A549 (cell line): Measurements from ENCODE around the gene DMAC2L. TPM values are rescaled to one million over a fixed set of nuclear protein-coding genes. Genes with fewer than 3 reads are reported as not detected.

Experiments
- ATAC-seq, 2 experiments: fragments of 200-7000 bp in 1 of 2; fragments of >200 bp in 1 of 2; cut with Nextera tagmentation in 1 of 2; cut with Tn5 transposase in 1 of 2; 3 replicates each; pipeline versions ENCODE4 v1.8.0 to v1.9.1; 2018 to 2020; ENCODE audit warnings: mild to moderate bottlenecking in 1 of 2, moderate library complexity in 1 of 2
- CTCF ChIA-PET: fragments of 300-600 bp; sonication (Branson Sonifier 250); formaldehyde crosslinking; extraction: SDS; loops from one replicate; lab custom pipeline; 2021; ENCODE audit warnings: antibody characterized with exemption, inconsistent platforms; lab: Yijun Ruan, JAX
- POLR2A ChIA-PET: fragments of 350-600 bp; formaldehyde crosslinking; extraction: SDS; loops from one replicate; lab custom pipeline; 2021; ENCODE audit warnings: antibody characterized with exemption, inconsistent platforms; lab: Yijun Ruan, JAX
- DNase-seq, 2 experiments: peaks; one replicate each; pipeline versions ENCODE4 v3.0.0 to v3.0.0-alpha.2; 2011 to 2016; ENCODE audit warnings: low read depth in 1 of 2, low spot score in 1 of 2
- FAIRE-seq: peaks from 2 replicates; lab custom pipeline; 2011; peaks lifted over from hg19 to GRCh38; lab: Jason Lieb, UNC
- H3K27ac ChIP-seq, 2 experiments: fragments of >200 bp; sonication (Bioruptor Twin); formaldehyde crosslinking; 3 replicates each; pipeline ENCODE4 v1.5.1; 2016 to 2017
- H3K4me1 ChIP-seq: fragments of >200 bp; sonication (Bioruptor Twin); formaldehyde crosslinking; 3 replicates; pipeline ENCODE4 v1.6.1; 2016
- H3K4me2 ChIP-seq: fragments of >200 bp; sonication (Bioruptor Twin); formaldehyde crosslinking; 3 replicates; pipeline ENCODE4 v1.6.1; 2016
- H3K4me3 ChIP-seq: fragments of >200 bp; sonication (Bioruptor Twin); formaldehyde crosslinking; 3 replicates; pipeline ENCODE4 v1.5.1; 2016
- H3K9me3 ChIP-seq: fragments of >200 bp; sonication (Bioruptor Twin); formaldehyde crosslinking; 3 replicates; pipeline ENCODE4 v1.6.1; 2016
- BCL3 ChIP-seq: fragments of >200 bp; sonication (Bioruptor Twin); formaldehyde crosslinking; IDR thresholded peaks from 3 replicates; pipeline ENCODE4 v1.6.1; 2016
- BHLHE40 ChIP-seq: IDR thresholded peaks from 2 replicates; pipeline ENCODE4 v1.6.1; 2012; ENCODE audit warnings: low read depth, low read length, inconsistent platforms
- CBX2 ChIP-seq: fragments of 200-600 bp; sonication (generic); IDR thresholded peaks from 2 replicates; pipeline ENCODE4 v1.6.1; 2016; ENCODE audit warnings: low read depth, mild to moderate bottlenecking, borderline replicate concordance
- CBX8 ChIP-seq: fragments of 200-600 bp; sonication (generic); IDR thresholded peaks from 2 replicates; pipeline ENCODE4 v1.6.1; 2016
- CHD2 ChIP-seq: fragments of 150-350 bp; IDR thresholded peaks from 2 replicates; pipeline ENCODE4 v1.6.1; 2014; ENCODE audit warnings: low read length; ENCODE audit not compliant: partially characterized antibody
- EHF ChIP-seq: fragments of 250-450 bp; sonication (Bioruptor Pico); IDR thresholded peaks from 2 replicates; pipeline ENCODE4 v1.5.0; 2020; ENCODE audit warnings: mild to moderate bottlenecking
- EP300 ChIP-seq, 2 experiments: fragments of >200 bp; sonication (Bioruptor Twin); formaldehyde crosslinking; IDR thresholded peaks; 2 replicates in 1 of 2; 3 replicates in 1 of 2; pipeline ENCODE4 v1.6.1; 2016 to 2017
- FOSB ChIP-seq: fragments of 250-450 bp; sonication (Bioruptor Pico); IDR thresholded peaks from 2 replicates; pipeline ENCODE4 v1.5.0; 2020; ENCODE audit warnings: mild to moderate bottlenecking, moderate library complexity
- FOXS1 ChIP-seq: fragments of 250-450 bp; sonication (Bioruptor Pico); IDR thresholded peaks from 2 replicates; pipeline ENCODE4 v1.5.0; 2020; ENCODE audit warnings: mild to moderate bottlenecking, moderate library complexity
- GATA3 ChIP-seq: IDR thresholded peaks from 2 replicates; pipeline ENCODE4 v1.6.1; 2012; ENCODE audit warnings: borderline replicate concordance
- HES2 ChIP-seq: fragments of >200 bp; sonication (Bioruptor Twin); formaldehyde crosslinking; IDR thresholded peaks from 2 replicates; pipeline ENCODE4 v1.6.1; 2016
- HOXA7 ChIP-seq: fragments of 250-450 bp; sonication (Bioruptor Pico); IDR thresholded peaks from 2 replicates; pipeline ENCODE4 v1.5.0; 2020; ENCODE audit warnings: mild to moderate bottlenecking, moderate library complexity
- HOXB5 ChIP-seq: fragments of 250-450 bp; sonication (Bioruptor Pico); IDR thresholded peaks from 2 replicates; pipeline ENCODE4 v1.5.0; 2020; ENCODE audit warnings: mild to moderate bottlenecking, moderate library complexity
- JUN ChIP-seq, 2 experiments: fragments of >200 bp; sonication (Bioruptor Twin); formaldehyde crosslinking; IDR thresholded peaks; 2 replicates in 1 of 2; 3 replicates in 1 of 2; pipeline ENCODE4 v1.6.1; 2016 to 2017
- MAFK ChIP-seq: fragments of 450-650 bp; IDR thresholded peaks from 2 replicates; pipeline ENCODE4 v1.6.1; 2014; ENCODE audit not compliant: partially characterized antibody
- MYC ChIP-seq: IDR thresholded peaks from 2 replicates; pipeline ENCODE4 v1.6.1; 2012; ENCODE audit warnings: mild to moderate bottlenecking, inconsistent platforms, low read length, improper control_type of control experiment, borderline replicate concordance
- NFE2L2 ChIP-seq: fragments of 150-350 bp; conservative IDR thresholded peaks from 2 replicates; pipeline ENCODE4 v1.6.1; 2014; ENCODE audit warnings: low read length
- RAD21 ChIP-seq, 2 experiments: fragments of >200 bp in 1 of 2; sonication (Bioruptor Twin) in 1 of 2; formaldehyde crosslinking in 1 of 2; IDR thresholded peaks in 1 of 2; conservative IDR thresholded peaks in 1 of 2; 2 replicates in 1 of 2; 3 replicates in 1 of 2; pipeline ENCODE4 v1.6.1; 2012 to 2018; ENCODE audit warnings: inconsistent platforms in 1 of 2
- RARB ChIP-seq: fragments of 250-450 bp; sonication (Bioruptor Pico); IDR thresholded peaks from 2 replicates; pipeline ENCODE4 v1.8.0; 2021; ENCODE audit warnings: mild to moderate bottlenecking, moderate library complexity
- RFX5 ChIP-seq: fragments of 450-650 bp; IDR thresholded peaks from 2 replicates; pipeline ENCODE4 v1.7.1; 2014; ENCODE audit warnings: antibody characterized with exemption, mild to moderate bottlenecking, moderate library complexity
- RNF2 ChIP-seq: fragments of 200-600 bp; sonication (generic); IDR thresholded peaks from 2 replicates; pipeline ENCODE4 v1.6.1; 2016; ENCODE audit warnings: low read depth, mild to moderate bottlenecking, antibody characterized with exemption, moderate library complexity, borderline replicate concordance
- SREBF2 ChIP-seq: fragments of 450-650 bp; IDR thresholded peaks from 2 replicates; pipeline ENCODE4 v1.6.1; 2014; ENCODE audit warnings: mild to moderate bottlenecking, moderate library complexity
- TFCP2L1 ChIP-seq: fragments of 250-450 bp; sonication (Bioruptor Pico); IDR thresholded peaks from 2 replicates; pipeline ENCODE4 v1.5.0; 2021; ENCODE audit warnings: mild to moderate bottlenecking
- TP53 ChIP-seq: fragments of 250-450 bp; sonication (Bioruptor Pico); IDR thresholded peaks from 2 replicates; pipeline ENCODE4 v1.5.0; 2021; ENCODE audit warnings: mild to moderate bottlenecking, moderate library complexity
- ZFP36 ChIP-seq: fragments of 450-650 bp; IDR thresholded peaks from 2 replicates; pipeline ENCODE4 v1.6.1; 2014; ENCODE audit warnings: borderline replicate concordance; ENCODE audit not compliant: partially characterized antibody
- ZNF302 ChIP-seq: fragments of 250-450 bp; sonication (Bioruptor Pico); IDR thresholded peaks from 2 replicates; pipeline ENCODE4 v1.9.0; 2021; ENCODE audit warnings: inconsistent platforms, mild to moderate bottlenecking, moderate library complexity
- ZSCAN20 ChIP-seq: fragments of 250-450 bp; sonication (Bioruptor Pico); IDR thresholded peaks from 2 replicates; pipeline ENCODE4 v1.8.0; 2022; ENCODE audit warnings: mild to moderate bottlenecking, moderate library complexity
- WGBS: methylation state at CpG from one replicate; pipeline ENCODE4 v1.1.6; 2017; ENCODE audit errors: missing lambda C conversion rate; 5-methylcytosine and 5-hydroxymethylcytosine counted together
- polyA plus RNA-seq, 4 experiments: library from polyadenylated mRNA; depleted of rRNA in 3 of 4; stranded (reverse); fragments of >200 nt; fragmentation: RNase III in 1 of 4; extraction: RNeasy Plus Mini Kit Qiagen cat#74134 plus additional on column Dnase treatment in 1 of 4; gene quantifications; 2 replicates in 3 of 4; 3 replicates in 1 of 4; pipeline ENCODE4 v1.2.3, GENCODE V29; 2011 to 2017
- TF ChIP-seq, protein P1 (sequence below): fragments of 450-650 bp; IDR thresholded peaks from 2 replicates; pipeline ENCODE4 v1.6.1; 2014; ENCODE audit warnings: antibody characterized with exemption
- TF ChIP-seq, protein P2 (sequence below): fragments of 250-450 bp; sonication (Bioruptor Pico); IDR thresholded peaks from 2 replicates; pipeline ENCODE4 v1.5.0; 2020; ENCODE audit warnings: low read depth, mild to moderate bottlenecking, moderate library complexity
- TF ChIP-seq, protein P3 (sequence below): IDR thresholded peaks from 2 replicates; pipeline ENCODE4 v1.6.1; 2012
- TF ChIP-seq, protein P4 (sequence below): fragments of >200 bp; sonication (Bioruptor Twin); formaldehyde crosslinking; IDR thresholded peaks from 3 replicates; pipeline ENCODE4 v1.5.1; 2016

Gene DMAC2L
- polyA plus RNA-seq, 2 of the 4 experiments (the other 2 are of a cell fraction): 14.0 to 24.6 TPM

DNA sequence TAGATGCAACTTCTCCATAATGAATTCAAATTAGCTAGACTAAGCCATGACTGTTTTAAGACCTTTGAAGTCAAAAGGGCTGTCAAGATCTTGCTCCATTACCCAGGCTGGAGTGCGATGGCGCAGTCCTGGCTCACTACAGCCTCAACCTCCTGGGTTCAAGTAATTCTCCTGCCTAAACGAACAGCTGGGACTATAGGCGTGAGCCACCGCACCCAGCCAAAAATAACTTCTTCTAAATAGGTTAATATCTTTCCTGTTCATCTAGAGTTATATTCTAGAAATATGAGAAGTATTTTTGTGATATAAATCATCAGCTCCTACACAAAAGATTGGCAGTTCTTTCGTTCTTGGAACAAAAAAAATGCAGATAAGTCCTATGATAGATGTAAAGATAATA is 41.2 kb upstream of the DMAC2L start (continued):
- no peak for TF ChIP-seq BCL3

DNA sequence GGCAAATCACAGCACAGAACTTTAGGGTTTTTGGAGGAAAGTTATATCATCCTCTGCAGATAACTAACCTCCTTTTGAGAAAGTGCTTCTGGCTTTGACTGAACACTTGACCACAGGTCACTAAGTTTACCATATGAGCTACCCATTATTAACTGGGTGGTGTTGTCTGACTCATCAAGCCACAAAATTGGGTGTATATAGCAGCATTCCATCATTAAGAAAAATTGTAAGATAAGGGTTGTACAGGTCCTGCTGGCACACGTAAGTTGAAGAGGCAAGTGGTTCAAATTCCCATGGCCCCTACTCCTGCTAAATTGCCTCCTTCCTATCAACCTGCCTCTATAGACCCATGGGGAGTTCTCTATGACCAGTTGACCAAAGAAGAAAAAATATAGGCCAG is 39.6 kb upstream of the DMAC2L start:
- FAIRE-seq: no peak
- Histone ChIP-seq H3K4me1 (no peaks in the 10 kb centered on the region), H3K9me3 (no peaks in the 10 kb centered on the region), H3K27ac (no peak overlapping the region), H3K4me2 (no peak overlapping the region), H3K4me3 (no peak overlapping the region)
- ChIA-PET POLR2A (no interaction called here), CTCF (no interaction called here)
- WGBS: 95% methylated on average over 1 of the region's 1 CpG
- no peak for DNase-seq
- no peak for ATAC-seq
- TF ChIP-seq, protein P1, sequence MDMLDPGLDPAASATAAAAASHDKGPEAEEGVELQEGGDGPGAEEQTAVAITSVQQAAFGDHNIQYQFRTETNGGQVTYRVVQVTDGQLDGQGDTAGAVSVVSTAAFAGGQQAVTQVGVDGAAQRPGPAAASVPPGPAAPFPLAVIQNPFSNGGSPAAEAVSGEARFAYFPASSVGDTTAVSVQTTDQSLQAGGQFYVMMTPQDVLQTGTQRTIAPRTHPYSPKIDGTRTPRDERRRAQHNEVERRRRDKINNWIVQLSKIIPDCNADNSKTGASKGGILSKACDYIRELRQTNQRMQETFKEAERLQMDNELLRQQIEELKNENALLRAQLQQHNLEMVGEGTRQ: no peak
- TF ChIP-seq TP53 (CRISPR knock-in tag) (no peak), HOXA7 (CRISPR knock-in tag) (no peak), JUN (IDR thresholded peaks at IDR 0.05) (no peak), ZFP36 (no peak), FOXS1 (CRISPR knock-in tag) (no peak), MAFK (no peak), GATA3 (no peak), EHF (no peak), CBX2 (no peak), SREBF2 (no peak)

DNA sequence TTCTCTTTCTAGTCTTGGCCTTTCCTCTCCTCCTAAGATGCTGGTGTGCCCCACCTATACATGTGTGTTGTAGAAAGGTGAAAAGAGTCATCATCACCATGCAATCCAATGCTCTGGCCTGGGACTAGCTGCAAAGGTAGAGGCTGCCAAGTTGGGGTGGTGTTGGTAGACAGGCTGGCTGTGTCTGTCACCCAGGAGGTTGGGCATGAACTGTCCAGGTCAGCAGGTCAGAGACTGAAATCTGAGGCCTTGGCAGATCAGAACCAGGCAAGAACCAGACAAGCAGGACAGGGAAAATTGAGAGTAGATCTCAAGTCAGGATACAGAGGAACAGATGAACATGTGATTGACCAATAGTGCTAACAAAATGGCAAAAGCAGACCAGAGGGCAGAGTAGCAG is 26.3 kb upstream of the DMAC2L start:
- Histone ChIP-seq H3K27ac (no peak overlapping the region), H3K4me2 (no peak overlapping the region), H3K4me3 (no peak overlapping the region), H3K9me3 (no peaks in the 10 kb centered on the region), H3K4me1 (no peaks in the 10 kb centered on the region)
- FAIRE-seq (no peak), DNase-seq (no peak), ATAC-seq (no peak)
- CTCF ChIA-PET: interaction anchor here (0.6 kb wide), 1 partner anchor 66 kb away, joined by 3 read pairs; no protein-coding TSS in a partner anchor
- POLR2A ChIA-PET: no interaction called here
- TF ChIP-seq EHF (no peak), CBX8 (no peak), RAD21 (conservative IDR thresholded peaks at IDR 0.05 in 1 of 2, IDR thresholded peaks at IDR 0.05 in 1 of 2) (no peak), RARB (no peak), GATA3 (no peak), HES2 (no peak), RFX5 (no peak), TFCP2L1 (CRISPR knock-in tag) (no peak), ZNF302 (CRISPR knock-in tag) (no peak), BHLHE40 (no peak)
- TF ChIP-seq, protein P2, sequence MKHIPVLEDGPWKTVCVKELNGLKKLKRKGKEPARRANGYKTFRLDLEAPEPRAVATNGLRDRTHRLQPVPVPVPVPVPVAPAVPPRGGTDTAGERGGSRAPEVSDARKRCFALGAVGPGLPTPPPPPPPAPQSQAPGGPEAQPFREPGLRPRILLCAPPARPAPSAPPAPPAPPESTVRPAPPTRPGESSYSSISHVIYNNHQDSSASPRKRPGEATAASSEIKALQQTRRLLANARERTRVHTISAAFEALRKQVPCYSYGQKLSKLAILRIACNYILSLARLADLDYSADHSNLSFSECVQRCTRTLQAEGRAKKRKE (CRISPR knock-in tag): no peak

- ATAC-seq: no peak
- ChIA-PET CTCF (no interaction called here), POLR2A (no interaction called here)
- H3K9me3 ChIP-seq: 0 out of 3 replicates have a peak, but pooled peaks cover 3% of the 10 kb centered on the region
- H3K4me2 ChIP-seq: no peak overlapping the region
- H3K4me1 ChIP-seq: no peaks in the 10 kb centered on the region
- no peak for FAIRE-seq
- 95% methylated on average over 5 of the region's 5 CpGs for whole genome bisulfite sequencing
- no peak overlapping the region for H3K27ac ChIP-seq
- TF ChIP-seq, protein P3, sequence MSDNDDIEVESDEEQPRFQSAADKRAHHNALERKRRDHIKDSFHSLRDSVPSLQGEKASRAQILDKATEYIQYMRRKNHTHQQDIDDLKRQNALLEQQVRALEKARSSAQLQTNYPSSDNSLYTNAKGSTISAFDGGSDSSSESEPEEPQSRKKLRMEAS: no peak
- TF ChIP-seq, protein P4, sequence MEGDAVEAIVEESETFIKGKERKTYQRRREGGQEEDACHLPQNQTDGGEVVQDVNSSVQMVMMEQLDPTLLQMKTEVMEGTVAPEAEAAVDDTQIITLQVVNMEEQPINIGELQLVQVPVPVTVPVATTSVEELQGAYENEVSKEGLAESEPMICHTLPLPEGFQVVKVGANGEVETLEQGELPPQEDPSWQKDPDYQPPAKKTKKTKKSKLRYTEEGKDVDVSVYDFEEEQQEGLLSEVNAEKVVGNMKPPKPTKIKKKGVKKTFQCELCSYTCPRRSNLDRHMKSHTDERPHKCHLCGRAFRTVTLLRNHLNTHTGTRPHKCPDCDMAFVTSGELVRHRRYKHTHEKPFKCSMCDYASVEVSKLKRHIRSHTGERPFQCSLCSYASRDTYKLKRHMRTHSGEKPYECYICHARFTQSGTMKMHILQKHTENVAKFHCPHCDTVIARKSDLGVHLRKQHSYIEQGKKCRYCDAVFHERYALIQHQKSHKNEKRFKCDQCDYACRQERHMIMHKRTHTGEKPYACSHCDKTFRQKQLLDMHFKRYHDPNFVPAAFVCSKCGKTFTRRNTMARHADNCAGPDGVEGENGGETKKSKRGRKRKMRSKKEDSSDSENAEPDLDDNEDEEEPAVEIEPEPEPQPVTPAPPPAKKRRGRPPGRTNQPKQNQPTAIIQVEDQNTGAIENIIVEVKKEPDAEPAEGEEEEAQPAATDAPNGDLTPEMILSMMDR: no peak
- no peak for TF ChIP-seq FOSB (CRISPR knock-in tag)
- no peak for TF ChIP-seq ZSCAN20 (CRISPR knock-in tag)
- no peak for TF ChIP-seq RNF2
- TF ChIP-seq CBX8: no peak
- TF ChIP-seq NFE2L2: no peak
- no peak for TF ChIP-seq MYC
- TF ChIP-seq EP300 (IDR thresholded peaks at IDR 0.05): no peak
- no peak for TF ChIP-seq CBX2
- TF ChIP-seq RFX5: no peak
- TF ChIP-seq RAD21 (conservative IDR thresholded peaks at IDR 0.05 in 1 of 2, IDR thresholded peaks at IDR 0.05 in 1 of 2): no peak
- TF ChIP-seq CHD2: no peak
- no peak for TF ChIP-seq HOXB5 (CRISPR knock-in tag)
- H3K4me3 ChIP-seq: no peak overlapping the region
- no peak for DNase-seq
Measured at GRCh38 chr14:50288146-50288545, 24.0 kb upstream of the DMAC2L start.
